HCT116 (cell line): ENCODE results near the gene NOC2L. TPM values are rescaled to one million over a fixed set of nuclear protein-coding genes. Genes with fewer than 3 reads are reported as not detected.

Experiments
- ATAC-seq: fragments of 200-7000 bp; cut with Tn5 transposase; 2 replicates; pipeline ENCODE4 v1.9.1; 2020; ENCODE audit warnings: mild to moderate bottlenecking, moderate library complexity
- BruUV-seq: library from RNA; stranded (reverse); fragments of 400-500 nt; replicated peaks from 2 replicates; lab custom pipeline; 2021; lab: Mats Ljungman, UMichigan
- CTCF ChIA-PET: fragments of 300-600 bp; sonication (Branson Sonifier 250); formaldehyde crosslinking; loops from one replicate; lab custom pipeline; 2021; ENCODE audit warnings: antibody characterized with exemption; lab: Charles Lee
- POLR2A ChIA-PET: fragments of 300-600, 350-600 bp; sonication (Branson Sonifier 250); formaldehyde crosslinking; loops from one replicate; lab custom pipeline; 2021; ENCODE audit warnings: antibody characterized with exemption; lab: Charles Lee
- RAD21 ChIA-PET, 2 experiments: fragments of 300-600 bp; sonication (Branson Sonifier 250); formaldehyde crosslinking; loops; one replicate each; lab custom pipeline; 2023; ENCODE audit warnings: low total read pairs in 2 of 2; ENCODE audit not compliant: uncharacterized antibody in 2 of 2, unreplicated experiment in 2 of 2, low non-redundant PET in 1 of 2; lab: Charles Lee
- DNase-seq: peaks from one replicate; pipeline ENCODE4 v3.0.0-alpha.2; 2010; ENCODE audit warnings: low read depth, low spot score
- H2AFZ ChIP-seq: fragments of 200-600 bp; shearing (Covaris generic), sonication (generic); 2 replicates; pipeline ENCODE4 v1.6.1; 2017; ENCODE audit warnings: low read depth, mixed run types, mixed read lengths, antibody characterized with exemption, low read length; ENCODE audit not compliant: poor library complexity, severe bottlenecking
- H3K27ac ChIP-seq: 2 replicates; pipeline ENCODE4 v1.5.1; 2012; ENCODE audit warnings: low read depth, low read length
- H3K27me3 ChIP-seq: fragments of 200-600 bp; sonication (generic); 2 replicates; pipeline ENCODE4 v1.6.1; 2016; ENCODE audit warnings: mixed run types, low read length, mixed read lengths; ENCODE audit not compliant: insufficient read depth
- H3K36me3 ChIP-seq, 2 experiments: fragments of 200-500 bp in 1 of 2; fragments of 200-600 bp in 1 of 2; sonication (Bioruptor generic) in 1 of 2; sonication (generic) in 1 of 2; 2 replicates each; pipeline versions ENCODE4 v1.5.1 to v1.6.1; 2014 to 2016; ENCODE audit warnings: low read length in 2 of 2, inconsistent platforms in 1 of 2, mixed read lengths in 1 of 2, mixed run types in 1 of 2; ENCODE audit not compliant: insufficient read depth in 2 of 2, control insufficient read depth in 1 of 2
- H3K4me1 ChIP-seq, 2 experiments: fragments of 200-600 bp in 1 of 2; sonication (generic) in 1 of 2; 2 replicates each; pipeline versions ENCODE4 v1.5.1 to v1.6.1; 2012 to 2017; ENCODE audit warnings: low read length in 2 of 2, inconsistent platforms in 1 of 2, mild to moderate bottlenecking in 1 of 2, mixed read lengths in 1 of 2, mixed run types in 1 of 2, moderate library complexity in 1 of 2; ENCODE audit not compliant: insufficient read depth in 2 of 2, control insufficient read depth in 1 of 2
- H3K4me2 ChIP-seq: fragments of 200-600 bp; sonication (generic); 2 replicates; pipeline ENCODE4 v1.6.1; 2017; ENCODE audit warnings: mixed run types, low read length, mixed read lengths
- H3K4me3 ChIP-seq, 2 experiments: fragments of 200-600 bp in 1 of 2; sonication (generic) in 1 of 2; replicated peaks in 1 of 2; 2 replicates each; pipeline ENCODE4 v1.5.1; 2011 to 2016; ENCODE audit warnings: low read length in 2 of 2, control low read depth in 1 of 2, low read depth in 1 of 2, mild to moderate bottlenecking in 1 of 2, mixed read lengths in 1 of 2, mixed run types in 1 of 2
- H3K79me2 ChIP-seq: fragments of 200-600 bp; sonication (generic); 2 replicates; pipeline ENCODE4 v1.6.1; 2017; ENCODE audit warnings: mild to moderate bottlenecking, mixed run types, low read length, moderate library complexity, mixed read lengths; ENCODE audit not compliant: insufficient read depth
- H3K9ac ChIP-seq: fragments of 200-600 bp; sonication (generic); 2 replicates; pipeline ENCODE4 v1.6.1; 2016; ENCODE audit warnings: low read length, mixed read lengths
- H3K9me2 ChIP-seq: fragments of 200-600 bp; sonication (generic), shearing (Covaris generic); 2 replicates; pipeline ENCODE4 v1.6.1; 2017; ENCODE audit warnings: mixed run types, mild to moderate bottlenecking, moderate library complexity; ENCODE audit not compliant: insufficient read depth
- H3K9me3 ChIP-seq, 2 experiments: fragments of 200-500 bp in 1 of 2; fragments of 200-600 bp in 1 of 2; sonication (Bioruptor generic) in 1 of 2; sonication (generic) in 1 of 2; 2 replicates each; pipeline ENCODE4 v1.6.1; 2014 to 2017; ENCODE audit warnings: low read length in 2 of 2, mixed read lengths in 2 of 2, inconsistent platforms in 1 of 2, low read depth in 1 of 2, mild to moderate bottlenecking in 1 of 2, mixed run types in 1 of 2, moderate library complexity in 1 of 2; ENCODE audit not compliant: control insufficient read depth in 1 of 2, insufficient read depth in 1 of 2
- H4K20me1 ChIP-seq: fragments of 200-600 bp; sonication (generic), shearing (Covaris generic); 2 replicates; pipeline ENCODE4 v1.6.1; 2017; ENCODE audit warnings: mixed run types, mild to moderate bottlenecking, moderate library complexity; ENCODE audit not compliant: insufficient read depth
- ELF1 ChIP-seq: IDR thresholded peaks from 2 replicates; pipeline ENCODE4 v1.6.1; 2012; ENCODE audit warnings: low read depth, borderline replicate concordance
- POLR2A ChIP-seq: IDR thresholded peaks from 2 replicates; pipeline ENCODE4 v1.7.0; 2011; ENCODE audit warnings: borderline replicate concordance; ENCODE audit not compliant: insufficient read depth, insufficient read length; ENCODE audit errors: extremely low read depth
- POLR2AphosphoS5 ChIP-seq: IDR thresholded peaks from 2 replicates; pipeline ENCODE4 v1.6.1; 2011; ENCODE audit warnings: mild to moderate bottlenecking, low read depth, low read length, moderate library complexity
- YY1 ChIP-seq: IDR thresholded peaks from 2 replicates; pipeline ENCODE4 v1.6.1; 2011; ENCODE audit warnings: low read length, low read depth, moderate library complexity, mild to moderate bottlenecking; ENCODE audit not compliant: insufficient replicate concordance; ENCODE audit errors: extremely low read depth
- ZFX ChIP-seq: fragments of 450-650 bp; IDR thresholded peaks from 2 replicates; pipeline ENCODE4 v1.6.1; 2017
- intact Hi-C: fragments of 100-400 bp; cut with micrococcal nuclease; formaldehyde crosslinking; loops from 2 replicates; pipeline ENCODE4 v1.10.0; 2022
- total RNA-seq: library from RNA; stranded (reverse); gene quantifications from one replicate; pipeline ENCODE4 v1.2.1, GENCODE V29; 2021; ENCODE audit not compliant: unreplicated experiment

The NOC2L gene
- total RNA-seq, 1 experiment from 2014 or later = 260 TPM

GRCh38 chr1:966704-967300, 7.7 kb upstream of the NOC2L start:
- Histone ChIP-seq H3K27ac (peak overlapping the region; percentile 100), H3K4me1 (peaks cover 17 to 34% of the 10 kb centered on the region in 2 experiments), H4K20me1 (no peaks in the 10 kb centered on the region), H3K27me3 (no peaks in the 10 kb centered on the region), H3K4me3 (peak overlapping the region; percentile 74), H3K9ac (peak overlapping the region; percentile 94), H2AFZ (no peak overlapping the region), H3K4me2 (peak overlapping the region; percentile 93), H3K79me2 (peaks cover 13% of the 10 kb centered on the region; the same call in 1 of the 2 replicates), H3K9me2 (no peaks in the 10 kb centered on the region), H3K9me3 (no peaks in the 10 kb centered on the region; a peak in 1 of 4 replicates), H3K36me3 (peaks cover 11 to 19% of the 10 kb centered on the region in 2 experiments; a peak in 3 of 4 replicates)
- BruUV-seq = no TSS peak
- intact Hi-C loops = no loop called here
- peak; percentile 79 for ATAC-seq
- no peak for DNase-seq
- CTCF ChIA-PET = interaction anchor here (1.1 to 1.5 kb wide), 3 partner anchors 10 to 62 kb away, joined by 3 to 5 read pairs (median 3); no protein-coding TSS in a partner anchor
- TF ChIP-seq POLR2A = peak; percentile 81
- peak; percentile 24 for TF ChIP-seq YY1
- peak; percentile 93 for TF ChIP-seq POLR2AphosphoS5
- peak; percentile 47; the same call in 1 of the 2 replicates for TF ChIP-seq ZFX
- no peak for TF ChIP-seq ELF1
- RAD21 ChIA-PET = interaction anchor here in 1 of 2 experiments (0.6 kb wide), 1 partner anchor 9 kb away, joined by 3 read pairs; no protein-coding TSS in a partner anchor
- POLR2A ChIA-PET = interaction anchor here (0.8 to 2.1 kb wide), 4 partner anchors 9 to 52 kb away, joined by 3 to 11 read pairs (median 4); no protein-coding TSS in a partner anchor

- no peaks in the 10 kb centered on the region; a peak in 1 of 4 replicates for H3K9me3 ChIP-seq
- peak within 1 kb of the TSS; percentile 93 for H3K4me2 ChIP-seq
- H3K9ac ChIP-seq = peak within 1 kb of the TSS; percentile 94
- intact Hi-C loops = no loop called here
- no peaks in the 10 kb centered on the region for H4K20me1 ChIP-seq
- ChIA-PET CTCF (interaction anchor here (1.1 to 1.5 kb wide), 3 partner anchors 10 to 62 kb away, joined by 3 to 5 read pairs (median 3); no protein-coding TSS in a partner anchor), POLR2A (interaction anchor here (0.8 to 2.1 kb wide), 4 partner anchors 10 to 52 kb away, joined by 3 to 11 read pairs (median 4); no protein-coding TSS in a partner anchor), RAD21 (no interaction called here)
- H3K27ac ChIP-seq = peak within 1 kb of the TSS; percentile 100
- peak; percentile 80 for TF ChIP-seq ZFX
- TF ChIP-seq POLR2AphosphoS5 = peak; percentile 66
- TF ChIP-seq POLR2A = no peak
- BruUV-seq = TSS peak; percentile 87
- peaks cover 11 to 19% of the 10 kb centered on the region in 2 experiments; a peak in 3 of 4 replicates for H3K36me3 ChIP-seq
- no peaks in the 10 kb centered on the region for H3K9me2 ChIP-seq
- peaks cover 21 to 40% of the 10 kb centered on the region in 2 experiments for H3K4me1 ChIP-seq
- DNase-seq (no peak), ATAC-seq (peak; percentile 87)
- H3K4me3 ChIP-seq = peak within 1 kb of the TSS; percentile 74
- H2AFZ ChIP-seq = no peak within 1 kb of the TSS
- no peaks in the 10 kb centered on the region for H3K27me3 ChIP-seq
- H3K79me2 ChIP-seq = peaks cover 19% of the 10 kb centered on the region; the same call in 1 of the 2 replicates
These were observed 7.2 kb upstream of the NOC2L start, which contains the start of gene PLEKHN1 for GRCh38 chr1:966135-966703. PLEKHN1 (plus strand) TSS chr1:966482; CDS start chr1:966532, 50 bp downstream.
